ENCODE results near the gene CDKAL1. TPM values are rescaled to one million over a fixed set of nuclear protein-coding genes. Genes with fewer than 3 reads are reported as not detected.

Gene CDKAL1
- total and polyA plus RNA-seq, 4 donors = 2.0 to 12.9 (median 6.7) TPM

DNA sequence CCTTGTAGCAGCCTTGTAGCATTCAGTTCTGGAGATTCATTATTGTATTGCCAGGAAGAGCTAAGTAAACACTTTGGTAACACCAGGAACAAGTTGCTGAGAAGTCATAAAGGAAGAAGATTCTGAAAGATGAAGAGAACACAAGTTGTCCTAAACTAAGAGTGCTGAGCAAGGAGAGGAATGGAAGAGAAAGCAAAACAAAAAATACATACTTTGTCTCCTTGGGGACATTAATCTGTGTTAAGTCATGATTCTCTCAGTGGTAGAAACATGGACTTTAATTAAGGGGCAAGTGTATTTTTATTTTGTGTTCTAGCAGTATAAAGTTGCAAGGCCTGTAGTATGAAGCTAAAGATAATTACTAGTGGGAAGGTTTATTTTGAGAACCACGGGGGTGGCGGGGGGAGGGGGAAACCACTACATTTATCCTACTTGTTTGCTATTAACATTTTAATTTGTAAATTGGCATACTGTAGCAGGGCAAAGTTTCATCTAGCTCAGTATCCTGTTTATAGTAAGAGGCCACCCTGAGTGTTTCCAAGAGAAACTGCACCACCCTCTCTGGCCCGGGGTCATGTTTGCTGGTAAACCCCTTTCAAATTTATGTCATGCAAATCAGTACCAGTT is 463.0 kb downstream of the CDKAL1 start:
- 86% methylated on average over 3 of the region's 3 CpGs for WGBS
- no peak overlapping the region for H3K27ac ChIP-seq (ENCODE audit: low read depth in 1 of 2, low read length in 2 of 2)
- H3K9me3 ChIP-seq (ENCODE audit: control insufficient read depth in 4 of 4, low read length in 3 of 4) = peaks cover 0 to 4% (median 0%) of the 10 kb centered on the region in 4 donors
- no peak overlapping the region for H3K9ac ChIP-seq (ENCODE audit: low read depth in 1 of 2, low read length in 2 of 2)
- no peak for DNase-seq (ENCODE audit: low spot score)
- H3K27me3 ChIP-seq (ENCODE audit: control insufficient read depth in 4 of 4, insufficient read depth in 4 of 4, low read length in 3 of 4) = no peaks in the 10 kb centered on the region
- H3K36me3 ChIP-seq (ENCODE audit: control insufficient read depth in 4 of 4, insufficient read depth in 3 of 4, low read depth in 1 of 4, low read length in 3 of 4) = no peaks in the 10 kb centered on the region
- TF ChIP-seq FOXA1 (IDR thresholded peaks at IDR 0.05) (no peak), ATF3 (IDR thresholded peaks at IDR 0.05) (no peak), HNF4G (IDR thresholded peaks at IDR 0.05) (no peak), ZBTB33 (IDR thresholded peaks at IDR 0.05) (no peak), RXRA (IDR thresholded peaks at IDR 0.05) (no peak), SP1 (IDR thresholded peaks at IDR 0.05) (no peak), HNF4A (conservative IDR thresholded peaks at IDR 0.05) (no peak), MAX (IDR thresholded peaks at IDR 0.05) (no peak), FOXA2 (IDR thresholded peaks at IDR 0.05) (no peak), NR2F2 (IDR thresholded peaks at IDR 0.05) (no peak), TAF1 (conservative IDR thresholded peaks at IDR 0.05) (no peak), REST (IDR thresholded peaks at IDR 0.05) (no peak), JUND (IDR thresholded peaks at IDR 0.05) (no peak), YY1 (IDR thresholded peaks at IDR 0.05) (no peak), RAD21 (IDR thresholded peaks at IDR 0.05) (no peak), CTCF (IDR thresholded peaks at IDR 0.05; ENCODE audit: low read depth, low read length, missing input control) (no peak)
- no peak overlapping the region for H3K4me3 ChIP-seq (ENCODE audit: low read depth in 1 of 3, low read length in 3 of 3)
- peaks cover 0 to 4% (median 0%) of the 10 kb centered on the region in 4 donors for H3K4me1 ChIP-seq (ENCODE audit: control insufficient read depth in 4 of 4, insufficient read depth in 4 of 4, low read length in 3 of 4)

DNA sequence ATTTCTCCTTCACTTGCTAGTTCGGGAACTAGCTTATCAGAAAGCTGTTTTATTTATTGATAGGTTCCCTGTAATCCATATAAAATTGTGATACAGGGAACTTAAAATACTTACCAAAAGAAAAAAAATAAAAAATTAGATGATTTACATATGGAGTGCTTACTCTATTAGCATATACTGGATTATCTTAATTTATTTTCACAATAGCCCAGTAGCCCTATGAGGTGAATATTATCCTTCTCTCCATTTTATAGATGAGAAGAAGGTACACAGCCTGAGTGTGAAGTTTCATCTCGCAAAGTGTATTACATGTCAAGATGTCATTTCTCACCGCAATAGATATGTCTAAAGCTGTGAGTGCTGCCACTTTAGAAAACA is 463.5 kb downstream of the CDKAL1 start:
- H3K27ac ChIP-seq (ENCODE audit: low read depth in 1 of 2, low read length in 2 of 2) = no peak overlapping the region

More for the DNA sequence above, 463.5 kb downstream of the CDKAL1 start:
- peaks cover 0 to 4% (median 0%) of the 10 kb centered on the region in 4 donors for H3K4me1 ChIP-seq (ENCODE audit: control insufficient read depth in 4 of 4, insufficient read depth in 4 of 4, low read length in 3 of 4)
- peaks cover 0 to 4% (median 0%) of the 10 kb centered on the region in 4 donors for H3K9me3 ChIP-seq (ENCODE audit: control insufficient read depth in 4 of 4, low read length in 3 of 4)
- no peak for DNase-seq (ENCODE audit: low spot score)
- TF ChIP-seq EGR1 (IDR thresholded peaks at IDR 0.05; ENCODE audit: low read depth in 2 of 2) (no peak), CTCF (IDR thresholded peaks at IDR 0.05; ENCODE audit: low read depth, low read length, missing input control) (no peak), REST (IDR thresholded peaks at IDR 0.05) (no peak)
- no peak overlapping the region for H3K9ac ChIP-seq (ENCODE audit: low read depth in 1 of 2, low read length in 2 of 2)
- whole genome bisulfite sequencing = 92% methylated on average over 3 of the region's 3 CpGs
- H3K4me3 ChIP-seq (ENCODE audit: low read depth in 1 of 3, low read length in 3 of 3) = no peak overlapping the region
- H3K36me3 ChIP-seq (ENCODE audit: control insufficient read depth in 4 of 4, insufficient read depth in 3 of 4, low read depth in 1 of 4, low read length in 3 of 4) = no peaks in the 10 kb centered on the region
- no peaks in the 10 kb centered on the region for H3K27me3 ChIP-seq (ENCODE audit: control insufficient read depth in 4 of 4, insufficient read depth in 4 of 4, low read length in 3 of 4)

All from liver (tissue), 9 donors.